ENCODE measurements around the gene GABRR1.

GRCh38 chr6:89264296-89264695, 47.1 kb upstream of the GABRR1 start:
- TF ChIP-seq, protein P1, sequence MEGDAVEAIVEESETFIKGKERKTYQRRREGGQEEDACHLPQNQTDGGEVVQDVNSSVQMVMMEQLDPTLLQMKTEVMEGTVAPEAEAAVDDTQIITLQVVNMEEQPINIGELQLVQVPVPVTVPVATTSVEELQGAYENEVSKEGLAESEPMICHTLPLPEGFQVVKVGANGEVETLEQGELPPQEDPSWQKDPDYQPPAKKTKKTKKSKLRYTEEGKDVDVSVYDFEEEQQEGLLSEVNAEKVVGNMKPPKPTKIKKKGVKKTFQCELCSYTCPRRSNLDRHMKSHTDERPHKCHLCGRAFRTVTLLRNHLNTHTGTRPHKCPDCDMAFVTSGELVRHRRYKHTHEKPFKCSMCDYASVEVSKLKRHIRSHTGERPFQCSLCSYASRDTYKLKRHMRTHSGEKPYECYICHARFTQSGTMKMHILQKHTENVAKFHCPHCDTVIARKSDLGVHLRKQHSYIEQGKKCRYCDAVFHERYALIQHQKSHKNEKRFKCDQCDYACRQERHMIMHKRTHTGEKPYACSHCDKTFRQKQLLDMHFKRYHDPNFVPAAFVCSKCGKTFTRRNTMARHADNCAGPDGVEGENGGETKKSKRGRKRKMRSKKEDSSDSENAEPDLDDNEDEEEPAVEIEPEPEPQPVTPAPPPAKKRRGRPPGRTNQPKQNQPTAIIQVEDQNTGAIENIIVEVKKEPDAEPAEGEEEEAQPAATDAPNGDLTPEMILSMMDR (IDR thresholded peaks at IDR 0.05) = no peak
- TF ChIP-seq POLR2A (IDR thresholded peaks at IDR 0.05) = no peak
- TF ChIP-seq EP300 (IDR thresholded peaks at IDR 0.05) = no peak
